HG02938 (cell line): ENCODE measurements around the gene FXYD1.

Experiments
- ATAC-seq: cut with Tn5 transposase; IDR thresholded peaks from one replicate; pipeline ENCODE4 v1.9.1; 2021; ENCODE audit warnings: mild to moderate bottlenecking, moderate library complexity; ENCODE audit not compliant: unreplicated experiment

Gene FXYD1

DNA sequence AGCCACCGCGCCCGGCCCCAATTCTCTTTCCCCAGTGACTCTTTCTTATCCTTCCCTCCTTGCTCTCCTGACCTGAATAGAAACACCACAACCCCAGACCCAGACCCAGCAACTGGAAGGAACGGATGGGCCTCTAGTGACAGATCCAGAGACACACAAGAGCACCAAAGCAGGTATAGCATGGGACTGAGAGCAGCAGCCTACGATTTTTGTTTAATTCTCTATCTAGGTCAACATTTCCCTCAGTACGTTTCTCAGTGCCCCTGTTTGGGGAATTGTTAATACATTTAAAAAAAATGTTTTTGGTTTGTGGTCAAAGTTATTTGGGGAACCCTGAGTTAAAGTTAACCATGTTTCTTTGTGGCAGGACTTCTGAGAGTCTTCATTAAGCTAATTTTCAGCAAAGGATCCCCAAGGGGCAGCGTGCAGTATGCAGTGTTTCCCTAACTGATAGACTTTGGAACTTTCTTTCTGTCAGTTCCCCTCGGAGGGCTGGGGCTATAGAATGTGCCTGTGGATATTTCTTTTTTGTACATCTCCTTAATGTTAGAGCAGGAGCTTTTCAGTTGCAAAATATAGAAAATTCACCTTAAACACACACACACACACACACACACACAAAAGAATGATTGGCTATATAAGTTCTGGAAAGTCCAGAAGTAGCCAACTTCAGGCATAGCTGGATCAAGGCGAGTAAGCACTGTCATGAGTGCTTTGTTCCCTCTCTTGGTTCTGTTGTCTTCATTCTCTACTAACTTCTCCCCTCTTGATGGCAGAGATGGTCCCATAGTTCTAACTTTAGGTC is 22.2 kb downstream of the FXYD1 start:
- ATAC-seq: no peak

DNA sequence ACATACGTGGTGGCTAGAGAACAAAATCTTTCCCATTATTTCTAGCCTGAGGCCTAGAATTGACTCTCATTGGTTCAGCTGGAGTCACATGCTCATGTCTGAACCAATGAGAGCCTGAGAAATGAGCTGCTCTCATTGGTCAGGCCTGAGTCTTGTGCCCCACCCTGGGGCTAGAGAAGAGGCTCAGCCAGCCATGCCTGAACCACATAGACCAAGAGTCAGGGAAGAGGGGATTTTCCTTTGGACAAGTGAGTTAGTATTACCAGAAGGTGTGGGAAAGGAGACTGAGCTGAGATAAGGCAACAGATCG is 22.8 kb downstream of the FXYD1 start:
- no peak for ATAC-seq

DNA sequence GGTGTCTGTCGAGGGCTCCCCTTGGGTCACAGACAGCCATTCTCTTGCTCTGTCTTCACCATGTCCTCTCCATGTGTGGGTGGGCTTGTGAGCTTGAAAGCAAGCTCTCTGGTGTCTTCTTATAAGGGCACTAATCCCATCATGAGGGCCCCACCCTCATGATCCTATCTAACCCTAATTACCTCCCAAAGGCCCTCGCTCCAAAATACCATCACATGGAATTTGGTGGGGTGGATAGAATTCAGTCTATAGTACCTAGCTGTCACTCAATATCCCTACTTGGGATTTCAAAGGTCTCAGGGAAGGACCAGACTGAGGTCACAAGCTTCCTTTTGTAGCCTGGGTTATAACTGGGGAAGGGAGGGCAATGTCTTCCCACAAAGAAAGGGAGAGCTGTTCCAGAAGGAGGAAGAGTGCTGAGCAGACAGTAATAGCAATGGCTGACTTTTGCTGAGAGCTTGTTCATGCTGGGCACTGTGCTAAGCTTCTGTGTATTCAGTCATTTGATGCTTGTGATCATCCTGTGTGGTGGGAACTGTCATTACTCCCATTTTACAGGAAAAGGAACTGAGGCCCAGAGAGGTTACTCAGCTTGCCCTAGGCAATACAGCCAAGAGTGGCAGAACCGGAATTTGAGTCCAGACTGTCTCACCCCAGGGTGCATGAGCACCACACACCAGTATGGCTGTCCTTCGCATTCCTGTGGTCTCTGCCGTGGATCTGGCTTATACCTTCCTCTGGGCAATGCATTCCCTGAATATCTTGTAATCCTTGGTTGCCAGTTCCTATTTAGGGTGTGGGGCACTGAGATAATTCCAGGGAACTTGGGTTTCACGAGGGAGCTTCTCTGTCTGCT is 24.1 kb downstream of the FXYD1 start:
- ATAC-seq: no peak

DNA sequence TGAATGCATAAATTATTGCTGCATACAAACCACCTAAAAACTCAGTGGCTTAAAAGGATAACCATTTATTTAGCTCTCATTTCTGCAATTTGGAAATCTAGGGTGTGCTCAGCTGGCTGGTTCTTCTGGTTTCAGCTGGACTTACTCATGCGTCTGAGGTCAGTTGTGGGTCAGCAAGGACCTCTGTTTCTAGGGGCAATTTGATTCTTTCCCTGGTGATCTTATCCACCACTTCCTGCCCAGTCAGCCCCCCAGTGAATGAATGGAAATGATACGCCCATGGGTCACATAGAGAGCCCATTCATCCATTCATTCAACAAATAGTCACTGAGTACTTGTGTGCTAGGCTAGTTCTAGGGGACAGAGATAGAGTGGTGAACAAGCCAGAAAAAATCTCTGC is 25.8 kb downstream of the FXYD1 start:
- no peak for ATAC-seq

DNA sequence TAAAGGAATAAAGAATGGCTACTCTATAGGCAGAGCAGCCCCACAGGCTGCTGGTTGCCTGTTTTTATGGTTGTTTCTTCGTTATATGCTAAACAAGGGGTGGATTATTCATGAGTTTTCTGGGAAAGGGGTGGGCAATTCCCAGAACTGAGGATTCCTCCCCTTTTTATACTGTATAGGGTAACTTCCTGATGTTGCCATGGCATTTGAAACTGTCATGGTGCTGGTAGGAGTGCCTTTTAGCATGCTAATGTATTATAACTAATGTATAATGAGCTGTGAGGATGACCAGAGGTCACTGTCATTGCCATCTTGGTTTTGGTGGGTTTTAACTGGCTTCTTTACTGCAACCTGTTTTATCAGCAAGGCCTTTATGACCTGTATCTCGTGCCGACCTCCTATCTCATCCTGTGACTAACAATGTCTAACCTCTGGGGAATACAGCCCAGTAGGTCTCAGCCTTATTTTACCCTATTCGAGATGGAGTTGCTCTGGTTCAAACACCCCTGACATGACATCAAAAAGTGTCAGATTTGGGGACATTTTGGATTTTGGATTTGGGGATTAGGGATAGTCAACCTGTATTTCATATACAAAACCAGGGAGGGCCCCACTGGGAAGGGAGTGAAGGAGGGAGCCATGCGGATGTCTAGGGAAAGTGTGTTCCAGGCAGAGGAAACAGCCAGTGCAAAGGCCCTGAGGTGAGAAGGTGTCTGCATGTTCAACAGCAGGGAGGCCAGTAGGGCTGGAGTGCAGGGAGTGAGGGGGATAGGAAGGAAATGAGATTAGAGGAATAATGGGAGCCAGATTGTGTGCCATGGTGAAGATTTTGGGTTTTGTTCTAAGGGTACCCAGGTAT is 26.8 kb downstream of the FXYD1 start:
- no peak for ATAC-seq

DNA sequence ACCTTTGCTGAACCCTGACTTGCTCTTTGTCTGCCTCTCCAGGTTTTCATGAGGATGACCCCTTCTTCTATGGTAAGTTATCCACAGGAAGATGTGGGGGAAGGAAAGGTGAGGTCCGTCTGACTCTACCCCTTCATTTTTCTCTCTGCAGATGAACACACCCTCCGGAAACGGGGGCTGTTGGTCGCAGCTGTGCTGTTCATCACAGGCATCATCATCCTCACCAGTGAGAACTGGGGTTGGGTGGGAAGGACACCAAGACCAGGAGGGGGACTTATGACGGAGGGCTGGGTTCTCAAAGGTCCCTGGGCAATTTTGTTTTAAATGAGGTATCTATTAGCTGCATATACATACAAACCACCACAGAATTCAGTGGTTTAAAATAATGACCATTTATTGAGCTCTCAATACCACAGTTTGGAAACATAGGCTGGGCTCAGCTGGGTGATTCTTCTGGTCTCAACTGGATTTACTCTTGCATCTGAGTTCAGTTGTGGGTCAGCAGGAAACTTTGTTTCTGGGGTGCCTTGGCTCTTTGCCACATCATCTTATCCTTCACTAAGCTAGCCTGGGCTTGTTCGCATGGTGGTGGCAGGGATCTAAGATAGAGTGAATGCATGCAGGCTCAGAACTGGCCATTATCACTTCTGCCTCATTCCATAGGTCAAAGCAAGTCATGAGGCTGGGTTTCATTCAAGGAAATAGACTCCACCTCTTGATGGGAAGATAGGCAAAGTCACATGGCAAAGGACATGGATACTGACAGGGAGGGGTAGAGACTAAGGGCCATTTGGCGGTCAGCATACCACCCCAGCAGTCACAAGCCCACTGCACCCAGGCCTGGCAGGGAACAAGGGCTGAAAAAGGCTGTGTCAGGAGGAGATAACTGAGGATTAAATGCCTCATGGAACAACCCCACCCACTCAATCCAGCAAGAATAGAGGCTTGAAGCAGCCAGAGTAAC is 27.8 kb downstream of the FXYD1 start:
- ATAC-seq: no peak

DNA sequence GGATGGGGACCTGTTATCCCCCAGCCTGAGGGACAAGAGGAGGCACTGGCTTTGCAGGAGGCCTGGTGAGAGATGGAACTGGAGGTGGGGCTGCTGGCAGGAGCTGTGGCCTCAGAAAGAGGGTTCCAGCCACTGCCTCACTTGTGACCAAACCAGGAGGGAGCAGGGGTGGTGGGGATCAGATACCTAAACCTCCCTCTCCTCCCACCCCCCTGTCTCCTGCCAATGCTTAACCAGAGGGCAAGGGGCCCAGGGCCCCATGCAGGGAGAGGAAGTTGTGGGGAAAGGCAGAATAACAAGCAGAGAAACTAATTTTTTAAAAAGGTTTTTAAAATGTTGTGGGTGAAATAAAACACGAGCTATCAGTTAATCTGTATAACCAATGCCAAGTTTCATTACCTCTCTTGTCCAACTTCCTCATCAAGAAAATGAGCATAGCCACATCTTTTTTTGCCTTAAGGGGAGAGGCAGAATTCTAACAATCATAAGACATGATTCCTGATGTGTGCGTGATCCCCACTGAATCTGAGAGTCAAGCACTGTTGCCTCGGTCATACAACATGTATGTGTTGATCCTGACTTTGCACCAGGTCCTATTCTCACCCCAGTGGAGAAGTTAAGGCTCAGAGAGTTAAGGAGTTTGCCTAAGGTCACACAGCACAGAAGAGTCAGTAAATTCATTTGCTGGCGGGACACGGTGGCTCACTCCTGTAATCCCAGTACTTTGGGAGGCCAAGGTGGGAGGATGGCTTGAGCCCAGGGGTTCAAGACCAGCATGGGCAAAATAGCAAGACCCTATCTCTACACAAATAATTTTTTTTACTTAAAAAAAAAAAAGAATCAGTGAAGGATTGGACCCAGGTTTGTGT is 28.9 kb downstream of the FXYD1 start:
- ATAC-seq: no peak

DNA sequence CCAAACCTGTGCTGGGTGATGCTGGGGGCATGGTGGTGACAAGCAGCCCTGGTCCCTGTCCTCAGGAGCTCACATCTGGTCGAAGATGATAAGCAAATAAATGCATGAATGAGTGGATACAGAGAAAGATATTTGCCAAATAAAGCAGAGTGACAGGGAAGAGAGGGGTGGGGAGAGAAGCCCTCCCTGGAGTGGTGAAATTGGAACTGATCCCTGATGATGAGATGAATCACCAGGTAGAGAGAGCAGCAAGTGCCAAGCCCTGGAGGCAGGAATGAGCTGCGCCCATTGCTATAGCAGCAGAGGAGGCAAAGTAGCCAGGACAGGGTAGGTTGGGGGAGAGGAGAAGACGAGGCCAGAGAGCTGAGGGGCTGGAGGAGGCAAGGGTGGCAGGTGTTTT is 29.6 kb downstream of the FXYD1 start:
- ATAC-seq: no peak

DNA sequence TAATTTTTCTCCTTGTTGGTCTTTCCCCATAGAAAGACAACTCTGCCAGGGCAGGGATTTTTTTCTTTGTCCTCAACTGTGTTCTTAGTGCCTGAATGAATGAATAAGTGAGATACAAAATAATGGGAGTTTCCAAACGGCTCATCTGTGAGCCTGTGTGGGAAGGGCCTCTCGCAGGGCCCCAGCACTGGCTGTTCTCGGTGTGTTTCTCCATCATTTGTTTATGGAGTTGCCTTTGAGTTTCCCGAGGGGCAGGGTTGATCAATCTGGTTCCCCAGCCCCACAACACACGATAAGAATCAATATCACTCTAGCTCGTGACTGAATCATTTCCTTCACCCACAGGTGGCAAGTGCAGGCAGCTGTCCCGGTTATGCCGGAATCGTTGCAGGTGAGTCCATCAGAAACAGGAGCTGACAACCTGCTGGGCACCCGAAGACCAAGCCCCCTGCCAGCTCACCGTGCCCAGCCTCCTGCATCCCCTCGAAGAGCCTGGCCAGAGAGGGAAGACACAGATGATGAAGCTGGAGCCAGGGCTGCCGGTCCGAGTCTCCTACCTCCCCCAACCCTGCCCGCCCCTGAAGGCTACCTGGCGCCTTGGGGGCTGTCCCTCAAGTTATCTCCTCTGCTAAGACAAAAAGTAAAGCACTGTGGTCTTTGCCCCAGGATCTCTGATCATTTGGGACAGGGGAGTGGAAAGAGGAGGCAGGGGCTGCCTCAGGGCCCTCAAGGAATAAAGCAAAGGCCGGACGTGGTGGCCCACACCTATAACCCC is 30.8 kb downstream of the FXYD1 start:
- ATAC-seq: no peak

DNA sequence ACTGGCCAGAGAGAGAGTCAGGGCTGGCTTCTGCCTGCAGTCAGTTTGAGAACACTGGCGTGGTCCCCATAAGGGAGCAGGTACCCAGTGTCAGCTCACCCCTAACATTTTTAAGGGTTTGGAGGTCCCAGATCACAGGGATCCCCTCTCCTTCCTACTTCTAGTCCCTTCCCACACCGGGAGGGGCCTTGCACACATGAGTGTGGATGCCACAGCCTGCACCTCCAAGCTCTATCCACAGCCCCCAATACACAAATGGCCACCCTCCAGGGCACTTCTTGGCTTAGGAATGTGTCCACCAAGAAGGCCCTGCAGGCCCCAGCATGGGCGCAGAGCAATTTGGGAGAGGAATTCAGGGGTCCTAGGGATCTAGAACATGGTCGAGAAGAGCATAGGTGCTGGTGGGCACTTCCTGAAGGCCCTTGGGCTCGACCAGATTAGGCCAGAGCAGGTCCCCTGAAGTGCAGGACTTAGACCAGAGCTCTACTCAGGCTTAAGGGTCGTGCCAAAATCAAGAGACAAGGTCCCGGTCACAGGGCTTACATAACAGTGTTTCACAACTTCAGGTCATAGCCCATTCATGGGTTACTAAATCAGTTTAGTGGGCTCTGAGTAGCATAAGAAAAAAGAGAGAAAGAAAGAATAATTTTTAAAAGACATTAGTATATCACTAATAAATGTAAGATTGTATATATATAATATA is 31.9 kb downstream of the FXYD1 start:
- ATAC-seq: no peak

DNA sequence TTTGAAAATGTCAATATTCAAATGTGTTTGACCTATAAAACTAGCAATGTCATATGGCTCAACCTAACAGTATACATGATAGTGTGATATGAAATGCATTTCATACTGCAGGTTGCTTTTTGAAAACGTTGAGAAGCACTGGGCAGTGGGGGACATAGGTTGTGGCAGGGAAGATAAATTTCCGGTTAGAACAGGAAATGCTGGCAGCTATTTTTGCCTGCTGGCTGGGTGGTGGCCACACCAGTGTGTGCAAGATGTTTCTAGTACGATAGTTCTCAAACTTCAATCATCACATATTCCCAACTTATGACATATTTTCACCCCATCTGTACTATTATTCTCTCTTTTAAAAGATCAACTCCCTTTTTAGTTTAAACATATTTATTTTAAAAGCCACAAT is 33.1 kb downstream of the FXYD1 start:
- no peak for ATAC-seq

DNA sequence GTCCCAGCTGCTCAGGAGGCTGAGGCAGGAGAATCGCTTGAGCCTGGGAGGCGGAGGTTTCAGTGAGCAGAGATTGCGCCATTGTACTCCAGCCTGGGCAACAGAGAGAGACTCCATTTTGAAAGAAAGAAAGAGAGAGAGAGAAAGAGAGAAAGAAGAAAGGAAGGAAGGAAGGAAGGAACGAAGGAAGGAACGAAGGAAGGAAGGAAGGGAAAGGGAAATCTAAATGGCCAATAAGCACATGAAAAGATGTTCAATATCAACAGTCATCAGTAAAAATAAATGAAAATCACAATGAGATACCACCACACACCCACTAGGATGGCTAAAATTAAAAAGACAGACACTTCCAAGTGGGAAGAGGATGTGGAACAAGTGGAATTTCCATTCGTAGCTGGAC is 35.6 kb downstream of the FXYD1 start:
- no peak for ATAC-seq

DNA sequence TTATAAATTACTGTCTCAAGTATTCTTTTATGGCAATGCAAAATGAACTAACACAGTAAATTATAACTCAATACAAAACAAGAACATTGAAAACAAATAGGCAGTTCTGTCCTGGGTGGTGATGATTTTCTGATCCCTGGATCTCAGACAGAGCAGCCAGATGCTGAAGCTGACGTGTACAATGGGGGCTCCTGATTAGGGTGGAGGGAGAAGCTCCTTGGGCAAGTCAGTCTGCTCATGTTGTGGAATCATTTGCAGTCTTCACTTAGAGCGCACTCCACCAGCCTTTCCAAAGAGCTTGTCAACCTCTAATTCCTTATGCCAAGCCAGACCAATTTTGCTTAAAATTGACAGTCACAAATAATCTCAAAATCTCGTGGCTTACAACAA is 37.6 kb downstream of the FXYD1 start:
- no peak for ATAC-seq

DNA sequence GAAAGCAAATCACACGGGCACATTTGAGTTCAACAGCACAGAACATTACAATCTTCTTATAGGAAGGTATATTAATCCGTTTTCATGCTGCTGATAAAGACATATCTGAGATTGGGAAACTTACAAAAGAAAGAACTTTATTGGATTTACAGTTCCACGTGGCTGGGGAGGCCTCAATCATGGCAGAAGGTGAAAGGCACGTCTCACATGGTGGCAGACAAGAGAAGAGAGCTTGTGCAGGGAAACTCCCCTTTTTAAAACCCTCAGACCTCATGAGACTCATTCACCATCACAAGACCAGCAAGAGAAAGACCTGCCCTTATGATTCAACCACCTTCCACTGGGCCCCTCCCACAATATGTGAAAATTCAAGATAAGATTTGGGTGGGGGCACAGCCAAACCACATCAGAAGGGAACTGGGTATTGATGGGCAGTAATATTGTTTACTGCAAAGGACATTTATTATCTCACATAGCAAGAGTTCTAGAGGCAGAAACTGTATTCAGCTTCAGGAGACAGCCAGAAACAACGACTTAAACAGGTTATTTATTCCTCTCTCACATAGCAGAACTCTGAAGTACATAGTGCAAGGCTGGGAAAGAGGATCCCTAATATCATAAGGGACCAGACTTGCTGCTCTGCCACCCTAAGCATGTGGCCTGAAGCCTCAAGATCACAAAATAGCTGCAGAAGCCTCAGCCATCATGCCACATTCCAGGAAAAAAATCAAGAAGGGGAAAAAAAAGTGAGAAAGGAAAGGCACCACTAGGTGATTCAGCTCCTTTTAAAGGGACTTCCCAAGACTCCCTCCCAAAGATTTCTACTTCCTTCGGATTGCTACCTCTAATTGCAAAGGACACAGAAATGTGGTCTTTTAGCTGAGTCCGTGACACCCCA is 39.0 kb downstream of the FXYD1 start:
- no peak for ATAC-seq

DNA sequence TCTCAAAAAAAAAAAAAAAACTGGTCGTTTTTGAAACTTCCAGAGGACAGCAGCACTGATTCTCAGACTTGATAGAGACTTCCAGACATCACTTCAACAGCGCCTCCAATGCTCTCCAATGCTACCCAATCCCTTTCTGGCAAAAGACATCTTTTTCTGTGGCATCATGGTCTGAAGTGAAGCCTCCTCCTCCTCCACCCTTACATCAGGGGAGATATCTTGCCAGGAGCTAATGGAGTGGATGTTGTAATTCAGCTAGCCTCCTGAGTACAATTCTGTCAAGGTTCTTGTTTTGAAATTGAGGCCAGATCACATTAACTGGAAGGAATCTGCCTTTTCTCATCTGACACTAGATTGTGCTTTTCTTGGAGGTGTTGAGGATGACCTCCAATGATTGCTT is 40.1 kb downstream of the FXYD1 start:
- ATAC-seq: no peak

DNA sequence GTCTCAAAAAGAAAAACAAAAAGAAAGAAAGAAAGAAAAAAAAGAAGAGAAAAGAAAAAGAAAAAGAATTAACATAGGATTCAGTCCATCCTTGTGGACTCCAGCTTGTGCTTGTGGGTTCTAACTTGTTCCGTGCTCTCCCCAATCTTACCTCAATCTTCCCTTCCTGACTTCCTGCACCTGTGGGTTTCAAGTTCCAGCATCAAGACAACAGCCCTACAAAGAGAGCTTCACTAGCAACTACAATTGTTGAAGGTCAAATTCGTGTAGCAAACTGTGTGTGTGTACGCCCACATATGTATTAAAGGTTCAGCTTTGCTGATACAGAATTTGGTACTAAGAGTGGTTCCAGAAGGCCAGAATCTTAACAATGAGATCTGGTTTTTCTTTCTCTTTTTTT is 41.2 kb downstream of the FXYD1 start:
- ATAC-seq: no peak

DNA sequence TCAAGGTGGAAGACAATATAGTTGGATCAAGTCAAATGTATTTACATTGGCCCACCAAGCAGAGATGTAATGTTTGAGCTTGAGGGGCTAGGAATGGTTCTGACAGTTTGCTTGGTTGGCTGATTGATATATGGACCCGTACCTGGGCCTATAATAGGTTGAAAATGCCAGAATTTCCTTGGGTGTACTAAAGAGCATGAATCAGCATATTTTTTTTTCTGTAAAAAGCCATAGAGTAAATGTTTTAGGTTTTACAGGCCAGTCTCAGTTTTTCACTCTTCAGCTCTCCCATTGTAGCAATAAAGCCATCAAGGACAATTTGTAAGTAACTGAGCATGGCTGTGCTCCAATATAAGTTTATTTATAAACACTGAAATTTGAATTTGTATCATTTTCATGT is 42.8 kb downstream of the FXYD1 start:
- no peak for ATAC-seq
